HepG2 (cell line): ENCODE measurements around the gene IL22RA1. TPM values are rescaled to one million over a fixed set of nuclear protein-coding genes. Genes with fewer than 3 reads are reported as not detected.
A peak's percentile ranks its signal among the peaks of the same experiment; 100 is the strongest.

Experiments used
- BORCS8-MEF2B ChIP-seq: sonication (generic); formaldehyde crosslinking; IDR thresholded peaks from 2 replicates; pipeline ENCODE4 v1.8.0; 2022; ENCODE audit warnings: mild to moderate bottlenecking, missing genetic modification reagents
- CBX1 ChIP-seq: IDR thresholded peaks from one replicate; pipeline ENCODE4 v1.6.1; 2016; ENCODE audit warnings: antibody characterized with exemption, low read depth
- DR1 ChIP-seq: sonication (generic); formaldehyde crosslinking; IDR thresholded peaks from 2 replicates; pipeline ENCODE4 v1.8.0; 2021; ENCODE audit warnings: mild to moderate bottlenecking, missing genetic modification reagents, inconsistent platforms
- DZIP1 ChIP-seq: sonication (generic); formaldehyde crosslinking; IDR thresholded peaks from 2 replicates; pipeline ENCODE4 v1.5.0; 2020; ENCODE audit warnings: mild to moderate bottlenecking, missing genetic modification reagents
- FOSL2 ChIP-seq: sonication (generic); formaldehyde crosslinking; IDR thresholded peaks from 2 replicates; pipeline ENCODE4 v1.4.0; 2020; ENCODE audit warnings: missing genetic modification reagents
- GLMP ChIP-seq: sonication (generic); formaldehyde crosslinking; IDR thresholded peaks from 2 replicates; pipeline ENCODE4 v1.9.0; 2021; ENCODE audit warnings: missing genetic modification reagents, mild to moderate bottlenecking, borderline replicate concordance
- HDAC1 ChIP-seq: sonication (generic); formaldehyde crosslinking; IDR thresholded peaks from 2 replicates; pipeline ENCODE4 v1.5.1; 2020; ENCODE audit warnings: mild to moderate bottlenecking, missing genetic modification reagents
- KAT7 ChIP-seq: IDR thresholded peaks from 2 replicates; pipeline ENCODE4 v1.6.1; 2018; ENCODE audit warnings: borderline replicate concordance, missing compliant biosample characterization
- LCORL ChIP-seq, 2 experiments: fragments of 450-650 bp in 1 of 2; sonication (generic) in 1 of 2; formaldehyde crosslinking in 1 of 2; IDR thresholded peaks; 2 replicates each; pipeline versions ENCODE4 v1.5.0 to v1.6.1; 2017 to 2020; ENCODE audit warnings: antibody characterized with exemption in 1 of 2, missing genetic modification reagents in 1 of 2
- MEF2D ChIP-seq: sonication (generic); formaldehyde crosslinking; IDR thresholded peaks from 2 replicates; pipeline ENCODE4 v1.5.1; 2020; ENCODE audit warnings: mild to moderate bottlenecking, missing genetic modification reagents
- SALL2 ChIP-seq: sonication (generic); formaldehyde crosslinking; IDR thresholded peaks from 2 replicates; pipeline ENCODE4 v1.8.1; 2023; ENCODE audit warnings: mild to moderate bottlenecking, missing genetic modification reagents, inconsistent platforms
- ZNF160 ChIP-seq: sonication (generic); formaldehyde crosslinking; IDR thresholded peaks from 2 replicates; pipeline ENCODE4 v1.8.0; 2022; ENCODE audit warnings: mild to moderate bottlenecking, inconsistent platforms, missing genetic modification reagents
- ZNF44 ChIP-seq: sonication (generic); formaldehyde crosslinking; IDR thresholded peaks from 2 replicates; pipeline ENCODE4 v1.5.1; 2020; ENCODE audit warnings: mild to moderate bottlenecking, missing genetic modification reagents
- ZNF549 ChIP-seq: sonication (generic); formaldehyde crosslinking; IDR thresholded peaks from 2 replicates; pipeline ENCODE4 v1.5.0; 2020; ENCODE audit warnings: missing genetic modification reagents
- ZNF773 ChIP-seq: sonication (generic); formaldehyde crosslinking; IDR thresholded peaks from 2 replicates; pipeline ENCODE4 v1.4.0; 2020; ENCODE audit warnings: missing genetic modification reagents, borderline replicate concordance
- ZNF776 ChIP-seq: sonication (generic); formaldehyde crosslinking; IDR thresholded peaks from 2 replicates; pipeline ENCODE4 v1.4.0; 2020; ENCODE audit warnings: mild to moderate bottlenecking, missing genetic modification reagents
- polyA plus RNA-seq, 8 experiments: library from polyadenylated mRNA; depleted of rRNA in 3 of 8; stranded (reverse) in 7 of 8; unstranded in 1 of 8; fragments of >200 nt; fragmentation: Illumina TruSeq in 4 of 8; extraction: Trizol in 4 of 8; gene quantifications; 2 replicates each; pipeline versions ENCODE4 v1.2.1 to v1.2.3, GENCODE V29; 2011 to 2016; ENCODE audit warnings: low read depth in 4 of 8, missing spikeins in 1 of 8, mixed read lengths in 1 of 8; ENCODE audit not compliant: insufficient read depth in 1 of 8
- total RNA-seq, 5 experiments: library from RNA; depleted of rRNA; stranded (reverse); fragments of >200 nt; fragmentation: Illumina TruSeq; extraction: Trizol; gene quantifications; 2 replicates each; pipeline ENCODE4 v1.2.3, GENCODE V29; 2016; ENCODE audit warnings: low read depth in 1 of 5
- TF ChIP-seq, protein P1 (sequence below), 2 experiments: sonication (generic) in 1 of 2; formaldehyde crosslinking in 1 of 2; IDR thresholded peaks; 2 replicates each; pipeline versions ENCODE4 v1.4.0 to v1.6.1; 2016 to 2020; ENCODE audit warnings: borderline replicate concordance in 1 of 2, low read depth in 1 of 2, mild to moderate bottlenecking in 1 of 2, missing genetic modification reagents in 1 of 2
- TF ChIP-seq, protein P2 (sequence below): sonication (generic); formaldehyde crosslinking; IDR thresholded peaks from 2 replicates; pipeline ENCODE4 v1.8.0; 2022; ENCODE audit warnings: missing genetic modification reagents, mild to moderate bottlenecking, moderate library complexity, borderline replicate concordance

Gene IL22RA1
- total and polyA plus RNA-seq, 2 of the 13 experiments (the other 11 are each of a cell fraction or from before 2014, with no cell fraction given) = 4.4 to 10.2 TPM

GRCh38 chr1:24186993-24187790 is 44.3 kb upstream of the IL22RA1 start, which contains the start of gene IFNLR1 (continued):
- TF ChIP-seq BORCS8-MEF2B (no peak), DZIP1 (no peak), GLMP (CRISPR knock-in tag) (no peak), DR1 (CRISPR knock-in tag) (no peak), LCORL (IDR thresholded peaks at IDR 0.05) (0 out of 2 replicates have a peak, but pooled peaks have one; percentile 9), LCORL (CRISPR knock-in tag; IDR thresholded peaks at IDR 0.05) (peak; percentile 27; the same call in 1 of the 2 replicates), ZNF160 (CRISPR knock-in tag) (no peak), SALL2 (CRISPR knock-in tag) (0 out of 2 replicates have a peak, but pooled peaks have one; percentile 39), ZNF549 (no peak), KAT7 (CRISPR knock-in tag) (no peak), FOSL2 (CRISPR knock-in tag) (peak; percentile 26; the same call in 1 of the 2 replicates), HDAC1 (peak; percentile 46; the same call in 1 of the 2 replicates), ZNF776 (CRISPR knock-in tag) (no peak), CBX1 (no peak), ZNF44 (CRISPR knock-in tag) (no peak), MEF2D (CRISPR knock-in tag) (no peak; the same call in 1 of the 2 replicates), ZNF773 (no peak)
- TF ChIP-seq, protein P1, sequence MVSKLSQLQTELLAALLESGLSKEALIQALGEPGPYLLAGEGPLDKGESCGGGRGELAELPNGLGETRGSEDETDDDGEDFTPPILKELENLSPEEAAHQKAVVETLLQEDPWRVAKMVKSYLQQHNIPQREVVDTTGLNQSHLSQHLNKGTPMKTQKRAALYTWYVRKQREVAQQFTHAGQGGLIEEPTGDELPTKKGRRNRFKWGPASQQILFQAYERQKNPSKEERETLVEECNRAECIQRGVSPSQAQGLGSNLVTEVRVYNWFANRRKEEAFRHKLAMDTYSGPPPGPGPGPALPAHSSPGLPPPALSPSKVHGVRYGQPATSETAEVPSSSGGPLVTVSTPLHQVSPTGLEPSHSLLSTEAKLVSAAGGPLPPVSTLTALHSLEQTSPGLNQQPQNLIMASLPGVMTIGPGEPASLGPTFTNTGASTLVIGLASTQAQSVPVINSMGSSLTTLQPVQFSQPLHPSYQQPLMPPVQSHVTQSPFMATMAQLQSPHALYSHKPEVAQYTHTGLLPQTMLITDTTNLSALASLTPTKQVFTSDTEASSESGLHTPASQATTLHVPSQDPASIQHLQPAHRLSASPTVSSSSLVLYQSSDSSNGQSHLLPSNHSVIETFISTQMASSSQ (IDR thresholded peaks at IDR 0.05; ENCODE audit: low read depth) = no peak
- TF ChIP-seq, protein P1 (CRISPR knock-in tag; IDR thresholded peaks at IDR 0.05; ENCODE audit: borderline replicate concordance) = no peak; the same call in 1 of the 2 replicates
- TF ChIP-seq, protein P2, sequence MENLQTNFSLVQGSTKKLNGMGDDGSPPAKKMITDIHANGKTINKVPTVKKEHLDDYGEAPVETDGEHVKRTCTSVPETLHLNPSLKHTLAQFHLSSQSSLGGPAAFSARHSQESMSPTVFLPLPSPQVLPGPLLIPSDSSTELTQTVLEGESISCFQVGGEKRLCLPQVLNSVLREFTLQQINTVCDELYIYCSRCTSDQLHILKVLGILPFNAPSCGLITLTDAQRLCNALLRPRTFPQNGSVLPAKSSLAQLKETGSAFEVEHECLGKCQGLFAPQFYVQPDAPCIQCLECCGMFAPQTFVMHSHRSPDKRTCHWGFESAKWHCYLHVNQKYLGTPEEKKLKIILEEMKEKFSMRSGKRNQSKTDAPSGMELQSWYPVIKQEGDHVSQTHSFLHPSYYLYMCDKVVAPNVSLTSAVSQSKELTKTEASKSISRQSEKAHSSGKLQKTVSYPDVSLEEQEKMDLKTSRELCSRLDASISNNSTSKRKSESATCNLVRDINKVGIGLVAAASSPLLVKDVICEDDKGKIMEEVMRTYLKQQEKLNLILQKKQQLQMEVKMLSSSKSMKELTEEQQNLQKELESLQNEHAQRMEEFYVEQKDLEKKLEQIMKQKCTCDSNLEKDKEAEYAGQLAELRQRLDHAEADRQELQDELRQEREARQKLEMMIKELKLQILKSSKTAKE = no peak
